Ectodermal cell (in vitro differentiated cells): Measurements from ENCODE around the gene OR10G2.
"Not testable (repeated sequence)": the region's sequence is repeated elsewhere in the genome, so short reads cannot be mapped to it uniquely, and the experiment has no call there.

ENCODE experiments used
- H3K27ac ChIP-seq: 2 replicates; pipeline ENCODE4 v1.7.0; 2013; ENCODE audit warnings: mild to moderate bottlenecking, low read depth, low read length; ENCODE audit not compliant: insufficient read depth, poor library complexity, severe bottlenecking
- H3K27me3 ChIP-seq: 2 replicates; pipeline ENCODE4 v1.7.0; 2013; ENCODE audit warnings: mild to moderate bottlenecking, low read length; ENCODE audit not compliant: insufficient read depth, control insufficient read depth, poor library complexity, severe bottlenecking
- H3K36me3 ChIP-seq: one replicate; pipeline ENCODE4 v1.7.0; 2013; ENCODE audit warnings: low read length; ENCODE audit not compliant: control insufficient read depth, insufficient read depth
- H3K4me1 ChIP-seq: one replicate; pipeline ENCODE4 v1.7.0; 2013; ENCODE audit warnings: low read length; ENCODE audit not compliant: control insufficient read depth, insufficient read depth
- H3K4me3 ChIP-seq: 2 replicates; pipeline ENCODE4 v1.7.0; 2013; ENCODE audit warnings: low read depth, low read length, control low read depth; ENCODE audit not compliant: insufficient read depth
- H3K9me3 ChIP-seq: 2 replicates; pipeline ENCODE4 v1.7.0; 2013; ENCODE audit warnings: mild to moderate bottlenecking, low read length, moderate library complexity; ENCODE audit not compliant: control insufficient read depth
- WGBS, 2 experiments: methylation state at CpG; one replicate each; pipeline ENCODE4 v1.1.7; 2013; ENCODE audit warnings: missing lambda C conversion rate in 2 of 2; 5-methylcytosine and 5-hydroxymethylcytosine counted together

The OR10G2 gene

GRCh38 chr14:21653331-21653885 is 18.7 kb upstream of the OR10G2 start, which contains the start of gene OR4E2:
TSS of gene OR4E2 (plus strand) at chr14:21653835. CDS start at chr14:21665083, 11,248 bp downstream.
- H3K4me1 ChIP-seq = no peaks in the 10 kb centered on the region
- 91% methylated on average over 2 of the region's 2 CpGs for WGBS, 2 experiments
- H3K27me3 ChIP-seq = no peaks in the 10 kb centered on the region
- H3K27ac ChIP-seq = no peak within 1 kb of the TSS
- H3K4me3 ChIP-seq = no peak within 1 kb of the TSS
- H3K36me3 ChIP-seq = no peaks in the 10 kb centered on the region
- no peaks in the 10 kb centered on the region for H3K9me3 ChIP-seq

GRCh38 chr14:21652209-21652808 is 17.6 kb upstream of the OR10G2 start:
- 36 to 37% methylated on average over 1 of the region's 1 CpG for WGBS, 2 experiments
- Histone ChIP-seq H3K27me3 (no peaks in the 10 kb centered on the region), H3K27ac (no peak overlapping the region), H3K4me1 (no peaks in the 10 kb centered on the region), H3K4me3 (no peak overlapping the region), H3K36me3 (no peaks in the 10 kb centered on the region), H3K9me3 (no peaks in the 10 kb centered on the region)

- H3K4me3 ChIP-seq = no peak overlapping the region
- no peaks in the 10 kb centered on the region for H3K36me3 ChIP-seq
- H3K27me3 ChIP-seq = no peaks in the 10 kb centered on the region
- H3K4me1 ChIP-seq = no peaks in the 10 kb centered on the region
- H3K27ac ChIP-seq = no peak overlapping the region
- no peaks in the 10 kb centered on the region for H3K9me3 ChIP-seq
Observed at GRCh38 chr14:21647380-21647779, 12.6 kb upstream of the OR10G2 start.

GRCh38 chr14:21643407-21643806 is 8.7 kb upstream of the OR10G2 start:
- Histone ChIP-seq H3K9me3 (no peaks in the 10 kb centered on the region), H3K27me3 (no peaks in the 10 kb centered on the region), H3K4me3 (no peak overlapping the region), H3K36me3 (no peaks in the 10 kb centered on the region), H3K27ac (no peak overlapping the region), H3K4me1 (no peaks in the 10 kb centered on the region)
- 77% methylated on average over 5 of the region's 5 CpGs for WGBS, 2 experiments

GRCh38 chr14:21642683-21643082 is 7.9 kb upstream of the OR10G2 start:
- Histone ChIP-seq H3K27ac (no peak overlapping the region), H3K9me3 (no peaks in the 10 kb centered on the region), H3K36me3 (no peaks in the 10 kb centered on the region), H3K4me3 (no peak overlapping the region), H3K4me1 (no peaks in the 10 kb centered on the region), H3K27me3 (no peaks in the 10 kb centered on the region)
- WGBS, 2 experiments = 78 to 91% methylated on average over 3 of the region's 3 CpGs

- WGBS, 2 experiments = 32 to 43% methylated on average over 2 to 3 of the region's 3 CpGs
- no peak overlapping the region for H3K27ac ChIP-seq
- no peaks in the 10 kb centered on the region for H3K4me1 ChIP-seq
Observed at GRCh38 chr14:21631084-21631483, 3.7 kb downstream of the OR10G2 start.

GRCh38 chr14:21630503-21630902 is 4.2 kb downstream of the OR10G2 start:
- 70 to 93% methylated on average over 1 of the region's 1 CpG for WGBS, 2 experiments
- not testable (repeated sequence) for H3K36me3 ChIP-seq, H3K27me3 ChIP-seq, H3K9me3 ChIP-seq, H3K27ac ChIP-seq, H3K4me3 ChIP-seq, H3K4me1 ChIP-seq

More at GRCh38 chr14:21631084-21631483, 3.7 kb downstream of the OR10G2 start:
- H3K4me3 ChIP-seq = no peak overlapping the region
- H3K9me3 ChIP-seq = peaks cover 3% of the 10 kb centered on the region
- no peaks in the 10 kb centered on the region for H3K27me3 ChIP-seq
- no peaks in the 10 kb centered on the region for H3K36me3 ChIP-seq

- 73 to 86% methylated on average over 3 of the region's 3 CpGs for WGBS, 2 experiments
- H3K9me3 ChIP-seq = peaks cover 3% of the 10 kb centered on the region
- no peaks in the 10 kb centered on the region for H3K4me1 ChIP-seq
- H3K4me3 ChIP-seq = no peak overlapping the region
- no peak overlapping the region for H3K27ac ChIP-seq
- H3K27me3 ChIP-seq = no peaks in the 10 kb centered on the region
- H3K36me3 ChIP-seq = no peaks in the 10 kb centered on the region
Observed at GRCh38 chr14:21626491-21627230, 8.1 kb downstream of the OR10G2 start.

GRCh38 chr14:21617614-21618013 is 17.1 kb downstream of the OR10G2 start:
- WGBS, 2 experiments = 82 to 85% methylated on average over 8 of the region's 8 CpGs
- Histone ChIP-seq H3K4me1 (no peaks in the 10 kb centered on the region), H3K27me3 (no peaks in the 10 kb centered on the region), H3K9me3 (no peaks in the 10 kb centered on the region), H3K36me3 (no peaks in the 10 kb centered on the region), H3K27ac (no peak overlapping the region), H3K4me3 (no peak overlapping the region)

- Histone ChIP-seq H3K36me3 (no peaks in the 10 kb centered on the region), H3K4me1 (no peaks in the 10 kb centered on the region), H3K9me3 (no peaks in the 10 kb centered on the region), H3K27me3 (no peaks in the 10 kb centered on the region), H3K27ac (no peak overlapping the region), H3K4me3 (no peak overlapping the region)
- 77 to 96% methylated on average over 1 of the region's 1 CpG for WGBS, 2 experiments
Observed at GRCh38 chr14:21614240-21614639, 20.5 kb downstream of the OR10G2 start.
